SK-N-SH (cell line): ENCODE data around the gene FOCAD. TPM values are rescaled to one million over a fixed set of nuclear protein-coding genes. Genes with fewer than 3 reads are reported as not detected.

Experiments used
- CTCF ChIA-PET: fragments of 300-600, 350-600 bp; formaldehyde crosslinking; extraction: SDS; loops from one replicate; lab custom pipeline; 2021; lab: Yijun Ruan, JAX
- POLR2A ChIA-PET: fragments of 350-600 bp; sonication (Branson Sonifier 250); formaldehyde crosslinking; extraction: SDS; loops from one replicate; lab custom pipeline; 2020; ENCODE audit warnings: antibody characterized with exemption, inconsistent platforms; lab: Yijun Ruan, JAX
- DNase-seq: peaks from one replicate; pipeline ENCODE4 v3.0.0; 2012
- H2AFZ ChIP-seq: fragments of 200-600 bp; sonication (generic); 2 replicates; pipeline ENCODE4 v1.8.1; 2016; ENCODE audit warnings: antibody characterized with exemption, mild to moderate bottlenecking, low read depth
- H3F3A ChIP-seq: fragments of 200-600 bp; sonication (generic); replicated peaks from 2 replicates; pipeline ENCODE3; 2016; ENCODE audit warnings: antibody characterized with exemption, mild to moderate bottlenecking; ENCODE audit not compliant: insufficient read depth
- H3K27ac ChIP-seq, 2 experiments: fragments of 200-500 bp in 1 of 2; fragments of 200-600 bp in 1 of 2; sonication (Bioruptor generic) in 1 of 2; sonication (generic), shearing (Covaris generic) in 1 of 2; 2 replicates each; pipeline versions ENCODE4 v1.5.1 to v1.6.1; 2014 to 2016; ENCODE audit warnings: low read depth in 2 of 2, inconsistent platforms in 1 of 2, low read length in 1 of 2, mild to moderate bottlenecking in 1 of 2, mixed read lengths in 1 of 2
- H3K27me3 ChIP-seq: fragments of 200-600 bp; sonication (generic), shearing (Covaris generic); 2 replicates; pipeline ENCODE4 v1.6.1; 2016; ENCODE audit warnings: mixed run types; ENCODE audit not compliant: insufficient read depth
- H3K36me3 ChIP-seq, 2 experiments: fragments of 200-500 bp in 1 of 2; fragments of 200-600 bp in 1 of 2; sonication (Bioruptor generic) in 1 of 2; sonication (generic) in 1 of 2; replicated peaks in 1 of 2; 2 replicates each; pipeline versions ENCODE3 to v1.5.1; 2014 to 2016; ENCODE audit warnings: low read length in 1 of 2, mild to moderate bottlenecking in 1 of 2; ENCODE audit not compliant: insufficient read depth in 2 of 2, control insufficient read depth in 1 of 2
- H3K4me1 ChIP-seq, 2 experiments: fragments of 200-500 bp in 1 of 2; fragments of 200-600 bp in 1 of 2; sonication (Bioruptor generic) in 1 of 2; sonication (generic), shearing (Covaris generic) in 1 of 2; 2 replicates each; pipeline versions ENCODE4 v1.5.1 to v1.6.1; 2014 to 2016; ENCODE audit warnings: low read depth in 1 of 2, low read length in 1 of 2, mixed run types in 1 of 2; ENCODE audit not compliant: insufficient read depth in 2 of 2, control insufficient read depth in 1 of 2
- H3K4me2 ChIP-seq: fragments of 200-600 bp; sonication (generic), shearing (Covaris generic); 2 replicates; pipeline ENCODE4 v1.6.1; 2017; ENCODE audit warnings: mixed run types
- H3K4me3 ChIP-seq, 2 experiments: fragments of 200-500 bp in 1 of 2; fragments of 200-600 bp in 1 of 2; sonication (Bioruptor generic) in 1 of 2; sonication (generic), shearing (Covaris generic) in 1 of 2; 2 replicates each; pipeline versions ENCODE4 v1.5.1 to v1.8.1; 2014 to 2016; ENCODE audit warnings: low read depth in 2 of 2, inconsistent platforms in 1 of 2, low read length in 1 of 2, mild to moderate bottlenecking in 1 of 2, mixed read lengths in 1 of 2, moderate library complexity in 1 of 2
- H3K79me2 ChIP-seq: fragments of 200-600 bp; sonication (generic); 2 replicates; pipeline ENCODE4 v1.8.1; 2017; ENCODE audit warnings: mild to moderate bottlenecking; ENCODE audit not compliant: insufficient read depth
- H3K9ac ChIP-seq: fragments of 200-600 bp; sonication (generic); 2 replicates; pipeline ENCODE4 v1.6.1; 2017; ENCODE audit warnings: mixed run types
- H3K9me2 ChIP-seq: fragments of 200-600 bp; sonication (generic); 2 replicates; pipeline ENCODE4 v1.6.1; 2017; ENCODE audit warnings: mixed run types
- H3K9me3 ChIP-seq: fragments of 200-600 bp; sonication (generic); 2 replicates; pipeline ENCODE4 v1.6.1; 2017; ENCODE audit warnings: mixed run types, mild to moderate bottlenecking, moderate library complexity
- H4K20me1 ChIP-seq: fragments of 200-600 bp; sonication (generic); 2 replicates; pipeline ENCODE4 v1.6.1; 2017; ENCODE audit warnings: mild to moderate bottlenecking, mixed run types; ENCODE audit not compliant: insufficient read depth
- EZH2phosphoT487 ChIP-seq: fragments of 200-600 bp; sonication (generic); IDR thresholded peaks from 2 replicates; pipeline ENCODE4 v1.6.1; 2017; ENCODE audit warnings: low read depth, mixed run types, mild to moderate bottlenecking, antibody characterized with exemption, moderate library complexity, borderline replicate concordance
- FOXJ3 ChIP-seq: sonication (generic); formaldehyde crosslinking; IDR thresholded peaks from 2 replicates; pipeline ENCODE4 v1.5.1; 2020; ENCODE audit warnings: mild to moderate bottlenecking, missing genetic modification reagents
- MXI1 ChIP-seq: IDR thresholded peaks from 2 replicates; pipeline ENCODE4 v1.6.1; 2012; ENCODE audit warnings: mild to moderate bottlenecking, low read depth, low read length, improper control_type of control experiment
- NFIC ChIP-seq: IDR thresholded peaks from 2 replicates; pipeline ENCODE4 v1.4.0; 2012; ENCODE audit warnings: borderline replicate concordance
- RXRA ChIP-seq: IDR thresholded peaks from 2 replicates; pipeline ENCODE4 v1.4.0; 2012; ENCODE audit warnings: low read depth, mild to moderate bottlenecking, borderline replicate concordance
- SMC3 ChIP-seq: IDR thresholded peaks from 2 replicates; pipeline ENCODE4 v1.6.1; 2012; ENCODE audit warnings: low read depth, low read length, improper control_type of control experiment
- TAF1 ChIP-seq: IDR thresholded peaks from 2 replicates; pipeline ENCODE4 v1.6.1; 2012; ENCODE audit warnings: low read depth, mild to moderate bottlenecking, low read length, moderate library complexity, borderline replicate concordance
- WGBS: methylation state at CpG from one replicate; pipeline ENCODE4 v1.1.6; 2017; ENCODE audit warnings: low lambda C conversion rate; 5-methylcytosine and 5-hydroxymethylcytosine counted together
- polyA plus RNA-seq, 3 experiments: library from polyadenylated mRNA; depleted of rRNA; stranded (reverse); fragments of >200 nt; gene quantifications; 2 replicates each; pipeline ENCODE4 v1.2.3, GENCODE V29; 2012
- TF ChIP-seq, protein P1 (sequence below): IDR thresholded peaks from 2 replicates; pipeline ENCODE4 v1.4.0; 2012; ENCODE audit warnings: low read depth, borderline replicate concordance
- TF ChIP-seq, protein P2 (sequence below): fragments of 200-600 bp; sonication (generic); IDR thresholded peaks from 2 replicates; pipeline ENCODE4 v1.6.1; 2017; ENCODE audit warnings: antibody characterized with exemption, mild to moderate bottlenecking, moderate library complexity
- TF ChIP-seq, protein P3 (sequence below): IDR thresholded peaks from 2 replicates; pipeline ENCODE4 v1.6.1; 2012; ENCODE audit warnings: mild to moderate bottlenecking, low read depth, low read length, moderate library complexity

Gene FOCAD
- polyA plus RNA-seq, 1 of the 3 experiments (the other 2 are of a cell fraction): 15.8 TPM

DNA sequence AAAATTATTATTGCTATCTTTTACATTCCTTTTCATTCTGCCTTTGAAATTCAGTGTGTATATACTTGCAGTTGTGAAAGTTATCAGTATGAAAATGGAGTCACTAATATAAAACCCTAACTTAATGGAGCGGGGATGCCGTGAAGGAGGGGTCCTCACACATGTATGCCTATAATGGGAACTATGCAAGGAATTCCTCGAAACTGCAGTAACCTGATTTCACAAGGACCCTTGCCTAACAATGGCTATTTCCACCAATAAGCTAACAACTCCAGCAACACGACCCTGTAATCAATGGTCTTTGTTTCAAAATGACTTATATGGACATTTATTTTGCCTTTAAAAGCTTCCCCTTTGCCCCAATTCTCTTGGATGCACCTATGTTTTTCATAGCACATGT, 49.2 kb upstream of the FOCAD start:
- Histone ChIP-seq H3K27ac (no peak overlapping the region), H3K4me1 (no peaks in the 10 kb centered on the region), H3K4me3 (no peak overlapping the region), H3K4me2 (no peak overlapping the region), H3K36me3 (no peaks in the 10 kb centered on the region), H3K9ac (no peak overlapping the region), H3K9me2 (no peaks in the 10 kb centered on the region), H3K79me2 (no peaks in the 10 kb centered on the region), H3K27me3 (no peaks in the 10 kb centered on the region), H3K9me3 (no peaks in the 10 kb centered on the region), H4K20me1 (no peaks in the 10 kb centered on the region), H3F3A (no peaks in the 10 kb centered on the region), H2AFZ (no peak overlapping the region)
- TF ChIP-seq EZH2phosphoT487 (no peak), RXRA (no peak), MXI1 (no peak), SMC3 (no peak), NFIC (no peak), TAF1 (no peak), FOXJ3 (CRISPR knock-in tag) (no peak)
- TF ChIP-seq, protein P1, sequence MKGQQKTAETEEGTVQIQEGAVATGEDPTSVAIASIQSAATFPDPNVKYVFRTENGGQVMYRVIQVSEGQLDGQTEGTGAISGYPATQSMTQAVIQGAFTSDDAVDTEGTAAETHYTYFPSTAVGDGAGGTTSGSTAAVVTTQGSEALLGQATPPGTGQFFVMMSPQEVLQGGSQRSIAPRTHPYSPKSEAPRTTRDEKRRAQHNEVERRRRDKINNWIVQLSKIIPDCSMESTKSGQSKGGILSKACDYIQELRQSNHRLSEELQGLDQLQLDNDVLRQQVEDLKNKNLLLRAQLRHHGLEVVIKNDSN: no peak
- TF ChIP-seq, protein P2, sequence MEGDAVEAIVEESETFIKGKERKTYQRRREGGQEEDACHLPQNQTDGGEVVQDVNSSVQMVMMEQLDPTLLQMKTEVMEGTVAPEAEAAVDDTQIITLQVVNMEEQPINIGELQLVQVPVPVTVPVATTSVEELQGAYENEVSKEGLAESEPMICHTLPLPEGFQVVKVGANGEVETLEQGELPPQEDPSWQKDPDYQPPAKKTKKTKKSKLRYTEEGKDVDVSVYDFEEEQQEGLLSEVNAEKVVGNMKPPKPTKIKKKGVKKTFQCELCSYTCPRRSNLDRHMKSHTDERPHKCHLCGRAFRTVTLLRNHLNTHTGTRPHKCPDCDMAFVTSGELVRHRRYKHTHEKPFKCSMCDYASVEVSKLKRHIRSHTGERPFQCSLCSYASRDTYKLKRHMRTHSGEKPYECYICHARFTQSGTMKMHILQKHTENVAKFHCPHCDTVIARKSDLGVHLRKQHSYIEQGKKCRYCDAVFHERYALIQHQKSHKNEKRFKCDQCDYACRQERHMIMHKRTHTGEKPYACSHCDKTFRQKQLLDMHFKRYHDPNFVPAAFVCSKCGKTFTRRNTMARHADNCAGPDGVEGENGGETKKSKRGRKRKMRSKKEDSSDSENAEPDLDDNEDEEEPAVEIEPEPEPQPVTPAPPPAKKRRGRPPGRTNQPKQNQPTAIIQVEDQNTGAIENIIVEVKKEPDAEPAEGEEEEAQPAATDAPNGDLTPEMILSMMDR: no peak
- TF ChIP-seq, protein P3, sequence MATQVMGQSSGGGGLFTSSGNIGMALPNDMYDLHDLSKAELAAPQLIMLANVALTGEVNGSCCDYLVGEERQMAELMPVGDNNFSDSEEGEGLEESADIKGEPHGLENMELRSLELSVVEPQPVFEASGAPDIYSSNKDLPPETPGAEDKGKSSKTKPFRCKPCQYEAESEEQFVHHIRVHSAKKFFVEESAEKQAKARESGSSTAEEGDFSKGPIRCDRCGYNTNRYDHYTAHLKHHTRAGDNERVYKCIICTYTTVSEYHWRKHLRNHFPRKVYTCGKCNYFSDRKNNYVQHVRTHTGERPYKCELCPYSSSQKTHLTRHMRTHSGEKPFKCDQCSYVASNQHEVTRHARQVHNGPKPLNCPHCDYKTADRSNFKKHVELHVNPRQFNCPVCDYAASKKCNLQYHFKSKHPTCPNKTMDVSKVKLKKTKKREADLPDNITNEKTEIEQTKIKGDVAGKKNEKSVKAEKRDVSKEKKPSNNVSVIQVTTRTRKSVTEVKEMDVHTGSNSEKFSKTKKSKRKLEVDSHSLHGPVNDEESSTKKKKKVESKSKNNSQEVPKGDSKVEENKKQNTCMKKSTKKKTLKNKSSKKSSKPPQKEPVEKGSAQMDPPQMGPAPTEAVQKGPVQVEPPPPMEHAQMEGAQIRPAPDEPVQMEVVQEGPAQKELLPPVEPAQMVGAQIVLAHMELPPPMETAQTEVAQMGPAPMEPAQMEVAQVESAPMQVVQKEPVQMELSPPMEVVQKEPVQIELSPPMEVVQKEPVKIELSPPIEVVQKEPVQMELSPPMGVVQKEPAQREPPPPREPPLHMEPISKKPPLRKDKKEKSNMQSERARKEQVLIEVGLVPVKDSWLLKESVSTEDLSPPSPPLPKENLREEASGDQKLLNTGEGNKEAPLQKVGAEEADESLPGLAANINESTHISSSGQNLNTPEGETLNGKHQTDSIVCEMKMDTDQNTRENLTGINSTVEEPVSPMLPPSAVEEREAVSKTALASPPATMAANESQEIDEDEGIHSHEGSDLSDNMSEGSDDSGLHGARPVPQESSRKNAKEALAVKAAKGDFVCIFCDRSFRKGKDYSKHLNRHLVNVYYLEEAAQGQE: no peak
- CTCF ChIA-PET: interaction anchor here (3.2 kb wide), 1 partner anchor 10 kb away, joined by 13 read pairs; no protein-coding TSS in a partner anchor
- WGBS: 74% methylated on average over 4 of the region's 4 CpGs
- DNase-seq: no peak
- POLR2A ChIA-PET: no interaction called here
